ENCODE results near the gene CCDC149. TPM values are rescaled to one million over a fixed set of nuclear protein-coding genes. Genes with fewer than 3 reads are reported as not detected.

CCDC149 gene
- total RNA-seq, 2 experiments from 2014 or later = 0.25 to 0.69 TPM

DNA sequence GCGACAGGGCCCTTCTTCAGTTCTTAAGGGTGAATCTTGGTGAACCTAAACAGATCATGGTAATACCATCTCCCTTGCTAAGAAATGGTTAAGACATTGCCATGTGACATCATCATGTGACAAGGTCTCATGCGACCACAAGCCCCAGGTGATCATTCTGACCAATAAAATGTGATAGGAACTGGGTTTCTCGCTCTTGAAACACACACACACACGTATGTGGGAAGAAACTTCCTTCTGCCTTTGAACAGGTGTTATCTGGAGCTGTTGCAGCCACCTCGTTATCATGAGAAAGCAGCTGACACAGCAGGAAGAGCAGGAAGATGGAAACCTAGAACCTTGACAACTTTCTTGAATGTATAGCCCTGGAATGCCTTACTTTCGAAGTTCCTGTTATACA, 107.3 kb downstream of the CCDC149 start:
- no peak overlapping the region for H3K27ac ChIP-seq (ENCODE audit: low read depth in 1 of 2, low read length in 2 of 2)
- no peaks in the 10 kb centered on the region for H3K36me3 ChIP-seq (ENCODE audit: insufficient read depth, low read length)
- CTCF ChIA-PET = no interaction called here
- H3K27me3 ChIP-seq (ENCODE audit: control insufficient read depth in 1 of 2, insufficient read depth in 2 of 2, low read length in 2 of 2) = peaks cover 9 to 15% of the 10 kb centered on the region in 2 experiments
- Mint-ChIP-seq H3K4me3 (no peak overlapping the region), H3K4me1 (ENCODE audit: low read depth) (no peaks in the 10 kb centered on the region), H3K9me3 (no peaks in the 10 kb centered on the region), H3K27ac (no peak overlapping the region), H3K36me3 (ENCODE audit: low read depth) (no peaks in the 10 kb centered on the region), H3K27me3 (peaks cover 26% of the 10 kb centered on the region)
- H3K4me3 ChIP-seq (ENCODE audit: low read length) = no peak overlapping the region
- POLR2A ChIA-PET = no interaction called here
- ATAC-seq (ENCODE audit: poor library complexity) (no peak), DNase-seq (no peak)
- intact Hi-C loops (cut with DNase I, micrococcal nuclease) = no loop called here
- no peaks in the 10 kb centered on the region for H3K4me1 ChIP-seq (ENCODE audit: insufficient read depth, low read length)
- H3K9me3 ChIP-seq (ENCODE audit: control insufficient read depth in 1 of 2, insufficient read depth in 1 of 2, low read length in 2 of 2) = no peaks in the 10 kb centered on the region
- TF ChIP-seq, protein P1, sequence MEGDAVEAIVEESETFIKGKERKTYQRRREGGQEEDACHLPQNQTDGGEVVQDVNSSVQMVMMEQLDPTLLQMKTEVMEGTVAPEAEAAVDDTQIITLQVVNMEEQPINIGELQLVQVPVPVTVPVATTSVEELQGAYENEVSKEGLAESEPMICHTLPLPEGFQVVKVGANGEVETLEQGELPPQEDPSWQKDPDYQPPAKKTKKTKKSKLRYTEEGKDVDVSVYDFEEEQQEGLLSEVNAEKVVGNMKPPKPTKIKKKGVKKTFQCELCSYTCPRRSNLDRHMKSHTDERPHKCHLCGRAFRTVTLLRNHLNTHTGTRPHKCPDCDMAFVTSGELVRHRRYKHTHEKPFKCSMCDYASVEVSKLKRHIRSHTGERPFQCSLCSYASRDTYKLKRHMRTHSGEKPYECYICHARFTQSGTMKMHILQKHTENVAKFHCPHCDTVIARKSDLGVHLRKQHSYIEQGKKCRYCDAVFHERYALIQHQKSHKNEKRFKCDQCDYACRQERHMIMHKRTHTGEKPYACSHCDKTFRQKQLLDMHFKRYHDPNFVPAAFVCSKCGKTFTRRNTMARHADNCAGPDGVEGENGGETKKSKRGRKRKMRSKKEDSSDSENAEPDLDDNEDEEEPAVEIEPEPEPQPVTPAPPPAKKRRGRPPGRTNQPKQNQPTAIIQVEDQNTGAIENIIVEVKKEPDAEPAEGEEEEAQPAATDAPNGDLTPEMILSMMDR (IDR thresholded peaks at IDR 0.05) = no peak

DNA sequence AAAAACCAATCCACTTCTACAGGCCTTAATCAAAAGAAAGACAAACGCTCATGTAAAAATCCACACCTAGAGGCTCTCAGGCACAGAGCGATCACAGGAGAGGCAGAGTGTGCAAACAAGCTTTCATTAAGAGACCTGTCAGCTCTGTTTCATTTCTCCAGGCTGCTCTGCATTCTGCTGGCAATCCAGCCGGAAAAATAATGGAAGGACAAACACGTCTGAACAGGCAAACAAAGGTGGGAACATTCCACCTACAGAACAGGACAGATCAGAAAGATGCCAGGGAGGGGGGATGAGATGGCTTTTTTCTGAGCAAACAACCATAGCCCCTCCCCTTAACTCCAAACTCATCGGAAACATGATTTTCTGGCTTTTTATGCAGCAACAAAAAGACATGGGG, 107.8 kb downstream of the CCDC149 start:
- intact Hi-C loops (cut with DNase I, micrococcal nuclease) = no loop called here
- H3K27ac ChIP-seq (ENCODE audit: low read depth in 1 of 2, low read length in 2 of 2) = no peak overlapping the region
- Mint-ChIP-seq H3K27ac (no peak overlapping the region), H3K9me3 (no peaks in the 10 kb centered on the region), H3K4me3 (no peak overlapping the region), H3K4me1 (ENCODE audit: low read depth) (no peaks in the 10 kb centered on the region), H3K36me3 (ENCODE audit: low read depth) (no peaks in the 10 kb centered on the region), H3K27me3 (peaks cover 31% of the 10 kb centered on the region)
- H3K9me3 ChIP-seq (ENCODE audit: control insufficient read depth in 1 of 2, insufficient read depth in 1 of 2, low read length in 2 of 2) = no peaks in the 10 kb centered on the region
- TF ChIP-seq, protein P1 (IDR thresholded peaks at IDR 0.05) = no peak
- H3K4me1 ChIP-seq (ENCODE audit: insufficient read depth, low read length) = no peaks in the 10 kb centered on the region
- H3K27me3 ChIP-seq (ENCODE audit: control insufficient read depth in 1 of 2, insufficient read depth in 2 of 2, low read length in 2 of 2) = peaks cover 9 to 20% of the 10 kb centered on the region in 2 experiments
- DNase-seq (no peak), ATAC-seq (ENCODE audit: poor library complexity) (no peak)
- H3K4me3 ChIP-seq (ENCODE audit: low read length) = no peak overlapping the region
- ChIA-PET CTCF (no interaction called here), POLR2A (no interaction called here)
- no peaks in the 10 kb centered on the region for H3K36me3 ChIP-seq (ENCODE audit: insufficient read depth, low read length)

DNA sequence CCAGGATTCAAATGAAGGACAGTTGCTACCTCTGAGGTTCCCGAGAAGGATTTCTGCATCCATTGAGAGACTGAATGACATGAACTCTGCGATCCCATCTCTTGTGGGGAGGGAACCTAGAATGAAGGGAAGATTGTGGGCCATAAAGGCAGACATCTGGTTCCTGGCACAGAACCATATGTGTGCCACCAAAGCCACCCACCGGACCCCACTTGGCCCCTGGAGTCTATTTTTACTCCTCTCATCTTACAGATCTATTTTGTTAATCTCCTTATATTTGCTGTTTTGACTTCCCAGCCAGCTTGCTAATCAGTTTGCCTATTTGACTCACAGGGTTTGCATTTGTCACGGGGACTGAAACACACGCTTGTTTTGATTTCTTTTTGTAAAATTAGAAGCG, 110.2 kb downstream of the CCDC149 start:
- ChIA-PET CTCF (interaction anchor here (0.6 kb wide), 1 partner anchor 64 kb away, joined by 3 read pairs; no protein-coding TSS in a partner anchor), POLR2A (no interaction called here)
- TF ChIP-seq, protein P1 (IDR thresholded peaks at IDR 0.05) = no peak
- Mint-ChIP-seq H3K27me3 (peaks cover 49% of the 10 kb centered on the region), H3K36me3 (ENCODE audit: low read depth) (no peaks in the 10 kb centered on the region), H3K9me3 (no peaks in the 10 kb centered on the region), H3K4me3 (no peak overlapping the region), H3K4me1 (ENCODE audit: low read depth) (no peaks in the 10 kb centered on the region), H3K27ac (no peak overlapping the region)
- Histone ChIP-seq H3K4me3 (ENCODE audit: low read length) (no peak overlapping the region), H3K36me3 (ENCODE audit: insufficient read depth, low read length) (no peaks in the 10 kb centered on the region), H3K4me1 (ENCODE audit: insufficient read depth, low read length) (no peaks in the 10 kb centered on the region), H3K27ac (ENCODE audit: low read depth in 1 of 2, low read length in 2 of 2) (no peak overlapping the region), H3K27me3 (ENCODE audit: control insufficient read depth in 1 of 2, insufficient read depth in 2 of 2, low read length in 2 of 2) (peaks cover 19 to 38% of the 10 kb centered on the region in 2 experiments), H3K9me3 (ENCODE audit: control insufficient read depth in 1 of 2, insufficient read depth in 1 of 2, low read length in 2 of 2) (peaks cover 0 to 7% of the 10 kb centered on the region in 2 experiments)
- DNase-seq (no peak), ATAC-seq (ENCODE audit: poor library complexity) (no peak)
- intact Hi-C loops (cut with DNase I, micrococcal nuclease) = no loop called here

Measured in CD4-positive, alpha-beta T cell (primary cell).